PC-9 (cell line): ENCODE data around the gene TNS4.

Experiments
- CTCF ChIP-seq: fragments of 200-600 bp; sonication (generic); conservative IDR thresholded peaks from 2 replicates; pipeline ENCODE4 v1.6.1; 2017; ENCODE audit warnings: mixed run types, antibody characterized with exemption, mild to moderate bottlenecking, moderate library complexity
- EZH2 ChIP-seq: fragments of 200-600 bp; sonication (generic); IDR thresholded peaks from 2 replicates; pipeline ENCODE4 v1.8.0; 2017; ENCODE audit warnings: antibody characterized with exemption, low read depth

GRCh38 chr17:40452216-40452787 is 49.1 kb downstream of the TNS4 start:
- TF ChIP-seq CTCF = no peak
- no peak for TF ChIP-seq EZH2
